Camera-type eye (tissue), 1 donor: ENCODE data around the gene CEP89. TPM values are rescaled to one million over a fixed set of nuclear protein-coding genes. Genes with fewer than 3 reads are reported as not detected.

Source experiments
- total RNA-seq: library from RNA; depleted of rRNA; stranded (reverse); fragments of >200 nt; gene quantifications from one replicate; pipeline ENCODE4 v1.2.3, GENCODE V29; 2014

The CEP89 gene
- 18.3 TPM for total RNA-seq

DNA sequence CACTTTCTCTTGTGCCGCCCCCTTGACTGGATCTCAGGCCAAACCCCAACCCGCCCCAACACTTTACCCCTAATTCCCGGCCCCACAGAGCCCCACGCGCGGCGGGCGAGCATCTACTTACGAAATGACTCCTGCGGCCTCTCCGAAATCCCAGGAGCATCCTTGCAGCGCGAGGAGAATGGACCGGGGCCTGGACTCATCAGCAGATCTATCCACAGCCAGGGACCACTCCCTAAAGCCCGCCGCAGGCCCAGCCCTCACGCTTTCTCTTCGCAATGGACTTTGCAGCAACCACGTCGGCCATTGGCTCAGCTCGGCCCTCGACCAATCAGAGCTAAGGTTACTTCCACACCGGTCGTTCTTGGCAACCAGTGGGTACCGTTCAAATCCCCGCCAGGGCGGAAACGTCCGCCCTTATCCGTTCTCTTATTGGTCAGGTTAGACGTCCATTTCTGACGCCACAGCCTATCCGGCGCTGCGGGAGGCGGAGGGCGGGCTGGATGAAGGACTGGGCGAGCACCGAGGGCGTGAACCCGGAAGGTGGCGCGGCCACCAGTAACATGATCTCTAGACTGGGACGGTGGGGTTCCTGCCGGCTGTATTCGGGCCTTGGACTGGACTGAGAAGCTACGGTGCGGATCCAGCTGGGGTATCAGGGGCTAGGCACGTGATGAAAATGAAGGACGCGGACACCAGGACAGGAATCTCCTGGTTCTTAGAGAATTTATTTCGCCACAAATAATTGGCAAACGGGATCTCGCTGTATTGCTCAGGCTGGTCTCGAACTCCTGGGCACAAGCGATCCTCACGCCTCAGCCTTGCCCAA, at the start of gene CEP89, which contains the start of gene FAAP24:
Gene CEP89 (minus strand): TSS at position 244 of the 826 bp plus-strand sequence. CDS start 84 bp downstream, at position 160.
Gene FAAP24 (plus strand): TSS at position 528 of the 826 bp plus-strand sequence. CDS start 955 bp downstream, outside the sequence.

DNA sequence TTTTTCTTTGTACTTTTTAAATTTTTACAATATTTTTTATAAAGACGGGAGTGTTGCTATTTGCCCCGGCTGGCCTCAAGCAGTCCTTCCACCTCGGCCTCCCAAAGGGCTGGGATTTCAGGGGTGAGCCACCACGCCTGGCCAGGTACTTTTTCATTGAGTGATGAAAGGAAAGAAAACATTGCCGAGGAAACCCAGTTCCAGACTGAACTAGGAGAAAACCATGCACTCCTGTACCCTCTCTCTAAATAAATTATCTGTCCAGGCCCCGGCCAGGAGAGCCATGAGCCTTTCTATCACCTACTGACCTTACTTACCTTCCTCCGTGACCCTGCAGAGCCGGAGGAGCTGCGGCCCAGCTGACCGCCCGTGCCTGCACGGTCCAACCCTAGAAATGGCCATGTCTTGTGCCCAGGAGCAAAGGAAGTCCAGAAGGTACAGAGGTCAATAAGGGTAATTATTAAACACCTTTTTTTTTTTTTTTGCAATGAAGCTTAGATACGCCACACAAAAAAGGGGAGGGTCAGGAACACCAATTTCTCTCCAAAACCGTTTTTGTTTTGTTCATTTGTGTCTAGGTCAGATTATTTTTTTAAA, 102.3 kb downstream of the CEP89 start, which contains the start of gene SLC7A9:
Gene SLC7A9 (minus strand): TSS at position 399 of the 597 bp plus-strand sequence. CDS start 1,233 bp downstream, outside the sequence.

Other genes with a start within 250 kb of the CEP89 start
- gene SLC7A9, start 102.2 kb downstream of the CEP89 start, total RNA-seq = 0.60 TPM
- gene FAAP24, start 284 bp upstream of the CEP89 start, total RNA-seq = 1.8 TPM
- 52.2 TPM for gene RHPN2, start 92.9 kb upstream of the CEP89 start, total RNA-seq
- gene GPATCH1, start 109.2 kb upstream of the CEP89 start, total RNA-seq = 18.3 TPM
- gene WDR88, start 160.2 kb upstream of the CEP89 start, total RNA-seq = not detected
- 40.1 TPM for gene LRP3, start 222.4 kb upstream of the CEP89 start, total RNA-seq